ENCODE results near the gene RIPOR3.

RIPOR3 gene

DNA sequence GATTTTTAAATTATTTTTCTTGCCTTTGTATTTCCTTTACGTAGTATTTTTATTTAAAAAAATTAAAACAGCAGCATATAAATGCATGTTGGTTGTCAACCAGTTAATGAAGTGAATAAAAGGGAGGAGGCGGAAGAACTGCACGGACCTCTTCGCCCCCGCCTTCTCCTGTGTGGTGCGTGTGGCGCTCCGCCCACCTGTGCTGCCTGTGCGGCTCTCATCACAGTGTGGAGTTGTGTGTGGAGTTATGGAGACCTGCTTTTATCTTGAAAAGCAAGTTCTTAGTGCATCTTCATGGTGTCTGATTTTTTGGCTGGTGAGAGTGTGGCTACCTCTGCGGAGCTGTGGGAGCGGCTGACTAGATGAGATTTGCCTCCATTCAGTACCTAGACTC is 122.8 kb downstream of the RIPOR3 start:
- no peaks in the 10 kb centered on the region for H3K9me2 ChIP-seq (replicated peaks; ENCODE audit: insufficient read depth, low read length)
- no peaks in the 10 kb centered on the region for H3F3A ChIP-seq (ENCODE audit: insufficient read depth)
- H3K27me3 ChIP-seq (ENCODE audit: low read length), result no peaks in the 10 kb centered on the region
- H3K4me3 ChIP-seq (ENCODE audit: insufficient read depth, low read length, poor library complexity, severe bottlenecking), result no peak overlapping the region
- H3K79me2 ChIP-seq (ENCODE audit: insufficient read depth, low read length), result no peaks in the 10 kb centered on the region
- H3K4me2 ChIP-seq (ENCODE audit: low read depth, low read length, poor library complexity, severe bottlenecking), result no peak overlapping the region
- no peaks in the 10 kb centered on the region for H3K36me3 ChIP-seq (ENCODE audit: low read length)
- no peak overlapping the region for H2AFZ ChIP-seq (ENCODE audit: low read depth, low read length, severe bottlenecking)
- H3K9me3 ChIP-seq (ENCODE audit: insufficient read depth, low read length), result no peaks in the 10 kb centered on the region
- no peak overlapping the region for H3K9ac ChIP-seq (ENCODE audit: low read length)
- no peaks in the 10 kb centered on the region for H4K20me1 ChIP-seq (ENCODE audit: low read depth, low read length)
- TF ChIP-seq EZH2phosphoT487 (conservative IDR thresholded peaks at IDR 0.05; ENCODE audit: low read length), result no peak
- TF ChIP-seq, protein P1, sequence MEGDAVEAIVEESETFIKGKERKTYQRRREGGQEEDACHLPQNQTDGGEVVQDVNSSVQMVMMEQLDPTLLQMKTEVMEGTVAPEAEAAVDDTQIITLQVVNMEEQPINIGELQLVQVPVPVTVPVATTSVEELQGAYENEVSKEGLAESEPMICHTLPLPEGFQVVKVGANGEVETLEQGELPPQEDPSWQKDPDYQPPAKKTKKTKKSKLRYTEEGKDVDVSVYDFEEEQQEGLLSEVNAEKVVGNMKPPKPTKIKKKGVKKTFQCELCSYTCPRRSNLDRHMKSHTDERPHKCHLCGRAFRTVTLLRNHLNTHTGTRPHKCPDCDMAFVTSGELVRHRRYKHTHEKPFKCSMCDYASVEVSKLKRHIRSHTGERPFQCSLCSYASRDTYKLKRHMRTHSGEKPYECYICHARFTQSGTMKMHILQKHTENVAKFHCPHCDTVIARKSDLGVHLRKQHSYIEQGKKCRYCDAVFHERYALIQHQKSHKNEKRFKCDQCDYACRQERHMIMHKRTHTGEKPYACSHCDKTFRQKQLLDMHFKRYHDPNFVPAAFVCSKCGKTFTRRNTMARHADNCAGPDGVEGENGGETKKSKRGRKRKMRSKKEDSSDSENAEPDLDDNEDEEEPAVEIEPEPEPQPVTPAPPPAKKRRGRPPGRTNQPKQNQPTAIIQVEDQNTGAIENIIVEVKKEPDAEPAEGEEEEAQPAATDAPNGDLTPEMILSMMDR (IDR thresholded peaks at IDR 0.05; ENCODE audit: insufficient read depth, low read length, poor library complexity, severe bottlenecking), result no peak
- H3K27ac ChIP-seq (ENCODE audit: low read depth, low read length), result no peak overlapping the region

DNA sequence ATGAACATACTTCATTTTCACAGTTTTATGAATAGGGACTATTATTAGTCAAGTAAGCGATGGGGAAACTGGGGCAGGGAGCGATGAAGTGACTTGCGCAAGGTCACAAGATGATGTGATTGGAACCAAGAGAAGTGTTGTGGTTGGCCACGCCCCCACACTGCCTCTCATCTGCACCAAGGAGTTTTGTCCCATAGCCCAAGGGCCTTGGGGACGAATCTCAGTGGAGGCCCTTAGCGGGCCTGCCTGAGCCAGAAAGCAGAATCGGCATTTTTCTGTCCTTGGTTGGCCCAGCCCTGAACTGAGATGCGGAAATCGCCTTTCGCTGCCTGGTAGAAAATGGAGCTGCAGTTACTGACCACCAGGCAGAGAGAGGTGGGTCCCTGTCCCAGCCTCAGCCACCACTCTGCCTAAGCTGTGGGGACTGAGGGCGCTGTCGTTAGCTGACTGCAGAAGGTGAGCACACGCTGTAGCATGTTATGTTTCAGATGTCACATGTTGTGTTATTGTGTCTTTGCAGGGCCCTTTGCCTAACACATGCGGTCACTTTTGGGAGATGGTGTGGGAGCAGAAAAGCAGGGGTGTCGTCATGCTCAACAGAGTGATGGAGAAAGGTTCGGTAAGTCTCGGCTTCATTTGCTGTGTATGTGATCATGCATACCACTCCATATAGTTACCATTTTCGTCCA is 123.3 kb downstream of the RIPOR3 start:
- Histone ChIP-seq H3K9me3 (ENCODE audit: insufficient read depth, low read length) (no peaks in the 10 kb centered on the region), H3K4me2 (ENCODE audit: low read depth, low read length, poor library complexity, severe bottlenecking) (no peak overlapping the region), H3K9me2 (replicated peaks; ENCODE audit: insufficient read depth, low read length) (no peaks in the 10 kb centered on the region), H3K79me2 (ENCODE audit: insufficient read depth, low read length) (no peaks in the 10 kb centered on the region), H3K27ac (ENCODE audit: low read depth, low read length) (no peak overlapping the region), H3K4me3 (ENCODE audit: insufficient read depth, low read length, poor library complexity, severe bottlenecking) (no peak overlapping the region), H3K9ac (ENCODE audit: low read length) (no peak overlapping the region), H3K27me3 (ENCODE audit: low read length) (no peaks in the 10 kb centered on the region), H3F3A (ENCODE audit: insufficient read depth) (no peaks in the 10 kb centered on the region), H4K20me1 (ENCODE audit: low read depth, low read length) (no peaks in the 10 kb centered on the region), H2AFZ (ENCODE audit: low read depth, low read length, severe bottlenecking) (no peak overlapping the region), H3K36me3 (ENCODE audit: low read length) (no peaks in the 10 kb centered on the region)
- TF ChIP-seq EZH2phosphoT487 (conservative IDR thresholded peaks at IDR 0.05; ENCODE audit: low read length), result no peak
- TF ChIP-seq, protein P1 (IDR thresholded peaks at IDR 0.05; ENCODE audit: insufficient read depth, low read length, poor library complexity, severe bottlenecking), result no peak

DNA sequence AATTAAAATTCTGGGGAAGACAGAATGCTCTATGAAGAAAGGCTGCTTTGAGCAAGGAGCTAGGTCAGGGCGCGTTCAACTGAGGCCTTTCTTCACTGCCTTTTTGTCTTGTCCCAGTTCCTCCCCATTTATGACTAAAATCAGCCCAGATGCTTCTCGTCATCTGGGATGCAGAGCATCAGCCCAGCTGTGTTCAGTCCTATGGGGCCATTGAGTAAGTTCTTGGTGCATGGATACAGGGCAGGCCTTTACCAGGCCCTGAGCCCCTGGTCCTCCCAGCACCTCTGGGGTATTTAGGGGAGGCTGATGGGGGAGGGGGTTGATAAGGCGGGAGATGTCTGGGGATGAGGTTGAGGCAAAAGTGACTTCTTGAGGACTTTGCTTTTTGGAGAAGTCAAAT is 125.5 kb downstream of the RIPOR3 start:
- H3K27ac ChIP-seq (ENCODE audit: low read depth, low read length), result no peak overlapping the region

More for the DNA sequence above, 125.5 kb downstream of the RIPOR3 start:
- no peaks in the 10 kb centered on the region for H4K20me1 ChIP-seq (ENCODE audit: low read depth, low read length)
- H3K4me3 ChIP-seq (ENCODE audit: insufficient read depth, low read length, poor library complexity, severe bottlenecking), result no peak overlapping the region
- no peaks in the 10 kb centered on the region for H3F3A ChIP-seq (ENCODE audit: insufficient read depth)
- H3K36me3 ChIP-seq (ENCODE audit: low read length), result no peaks in the 10 kb centered on the region
- no peaks in the 10 kb centered on the region for H3K9me3 ChIP-seq (ENCODE audit: insufficient read depth, low read length)
- H3K4me2 ChIP-seq (ENCODE audit: low read depth, low read length, poor library complexity, severe bottlenecking), result no peak overlapping the region
- H2AFZ ChIP-seq (ENCODE audit: low read depth, low read length, severe bottlenecking), result no peak overlapping the region
- H3K27me3 ChIP-seq (ENCODE audit: low read length), result no peaks in the 10 kb centered on the region
- H3K79me2 ChIP-seq (ENCODE audit: insufficient read depth, low read length), result no peaks in the 10 kb centered on the region
- H3K9ac ChIP-seq (ENCODE audit: low read length), result no peak overlapping the region
- TF ChIP-seq, protein P1 (IDR thresholded peaks at IDR 0.05; ENCODE audit: insufficient read depth, low read length, poor library complexity, severe bottlenecking), result no peak
- no peak for TF ChIP-seq EZH2phosphoT487 (conservative IDR thresholded peaks at IDR 0.05; ENCODE audit: low read length)
- H3K9me2 ChIP-seq (replicated peaks; ENCODE audit: insufficient read depth, low read length), result no peaks in the 10 kb centered on the region
